Peyer's patch (tissue), 4 donors: ENCODE data around the gene NOL3. TPM values are rescaled to one million over a fixed set of nuclear protein-coding genes. Genes with fewer than 3 reads are reported as not detected.
A peak's percentile ranks its signal among the peaks of the same experiment; 100 is the strongest.

Source experiments
- DNase-seq, 3 donors: peaks; one replicate each; pipeline ENCODE4 v3.0.0-alpha.2; 2017 to 2019
- H3K27ac ChIP-seq, 4 donors: fragments of 200-600 bp; sonication (generic); one replicate each; pipeline ENCODE4 v1.5.1; 2016 to 2019
- H3K27me3 ChIP-seq, 2 donors: fragments of 200-600 bp; sonication (generic); one replicate each; pipeline ENCODE4 v1.5.1; 2019
- H3K36me3 ChIP-seq, 3 donors: fragments of 200-600 bp; sonication (generic); one replicate each; pipeline ENCODE4 v1.5.1; 2016 to 2019
- H3K4me1 ChIP-seq, 4 donors: fragments of 200-600 bp; sonication (generic); one replicate each; pipeline ENCODE4 v1.5.1; 2016 to 2019
- H3K4me3 ChIP-seq, 4 donors: fragments of 200-600 bp; sonication (generic); 1 replicate in 3 of 4; 2 replicates in 1 of 4; pipeline ENCODE4 v1.5.1; 2016 to 2019; ENCODE audit warnings: mild to moderate bottlenecking in 1 of 4
- H3K9me3 ChIP-seq, 4 donors: fragments of 200-600 bp; sonication (generic); one replicate each; pipeline ENCODE4 v1.5.1; 2016 to 2019; ENCODE audit warnings: mild to moderate bottlenecking in 1 of 4
- POLR2A ChIP-seq, 2 donors: fragments of 450-650 bp; IDR thresholded peaks; one replicate each; pipeline ENCODE4 v1.5.1; 2017; ENCODE audit warnings: antibody characterized with exemption in 2 of 2, mild to moderate bottlenecking in 2 of 2, moderate library complexity in 2 of 2
- total RNA-seq, 4 donors: library from RNA; depleted of rRNA; stranded (reverse); fragments of >200 nt; gene quantifications; one replicate each; pipeline ENCODE4 v1.1.0, GENCODE V29; 2016
- TF ChIP-seq, protein P1 (sequence below), 6 experiments: fragments of 450-650 bp in 4 of 6; fragments of 200-600 bp in 2 of 6; sonication (generic) in 1 of 6; IDR thresholded peaks; one replicate each; pipeline ENCODE4 v1.5.1; 2017 to 2019; ENCODE audit warnings: antibody characterized with exemption in 6 of 6, mild to moderate bottlenecking in 3 of 6, moderate library complexity in 1 of 6

Gene NOL3
- total RNA-seq, 4 donors from 2014 or later: 24.4 to 65.2 (median 34.1) TPM

DNA sequence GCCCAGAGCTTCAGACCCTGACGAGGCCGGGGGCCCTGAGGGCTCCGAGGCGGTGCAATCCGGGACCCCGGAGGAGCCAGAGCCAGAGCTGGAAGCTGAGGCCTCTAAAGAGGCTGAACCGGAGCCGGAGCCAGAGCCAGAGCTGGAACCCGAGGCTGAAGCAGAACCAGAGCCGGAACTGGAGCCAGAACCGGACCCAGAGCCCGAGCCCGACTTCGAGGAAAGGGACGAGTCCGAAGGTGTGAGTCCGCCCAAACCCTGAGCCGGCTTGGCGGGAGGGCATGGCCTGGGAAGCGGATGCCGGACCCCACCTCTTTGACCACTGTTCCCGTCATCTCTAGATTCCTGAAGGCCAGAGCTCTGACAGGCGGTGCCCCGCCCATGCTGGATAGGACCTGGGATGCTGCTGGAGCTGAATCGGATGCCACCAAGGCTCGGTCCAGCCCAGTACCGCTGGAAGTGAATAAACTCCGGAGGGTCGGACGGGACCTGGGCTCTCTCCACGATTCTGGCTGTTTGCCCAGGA is 4.4 kb downstream of the NOL3 start:
- H3K4me3 ChIP-seq: peak overlapping the region; percentile 34 to 56 (median 52)
- no peaks in the 10 kb centered on the region for H3K27me3 ChIP-seq
- peak overlapping the region; percentile 64 to 96 (median 86) for H3K27ac ChIP-seq
- no peaks in the 10 kb centered on the region for H3K36me3 ChIP-seq
- no peaks in the 10 kb centered on the region for H3K9me3 ChIP-seq
- DNase-seq: no peak
- no peak for TF ChIP-seq POLR2A (IDR thresholded peaks at IDR 0.05)
- TF ChIP-seq, protein P1, sequence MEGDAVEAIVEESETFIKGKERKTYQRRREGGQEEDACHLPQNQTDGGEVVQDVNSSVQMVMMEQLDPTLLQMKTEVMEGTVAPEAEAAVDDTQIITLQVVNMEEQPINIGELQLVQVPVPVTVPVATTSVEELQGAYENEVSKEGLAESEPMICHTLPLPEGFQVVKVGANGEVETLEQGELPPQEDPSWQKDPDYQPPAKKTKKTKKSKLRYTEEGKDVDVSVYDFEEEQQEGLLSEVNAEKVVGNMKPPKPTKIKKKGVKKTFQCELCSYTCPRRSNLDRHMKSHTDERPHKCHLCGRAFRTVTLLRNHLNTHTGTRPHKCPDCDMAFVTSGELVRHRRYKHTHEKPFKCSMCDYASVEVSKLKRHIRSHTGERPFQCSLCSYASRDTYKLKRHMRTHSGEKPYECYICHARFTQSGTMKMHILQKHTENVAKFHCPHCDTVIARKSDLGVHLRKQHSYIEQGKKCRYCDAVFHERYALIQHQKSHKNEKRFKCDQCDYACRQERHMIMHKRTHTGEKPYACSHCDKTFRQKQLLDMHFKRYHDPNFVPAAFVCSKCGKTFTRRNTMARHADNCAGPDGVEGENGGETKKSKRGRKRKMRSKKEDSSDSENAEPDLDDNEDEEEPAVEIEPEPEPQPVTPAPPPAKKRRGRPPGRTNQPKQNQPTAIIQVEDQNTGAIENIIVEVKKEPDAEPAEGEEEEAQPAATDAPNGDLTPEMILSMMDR (IDR thresholded peaks at IDR 0.05): no peak
- H3K4me1 ChIP-seq: peaks cover 8 to 53% (median 31%) of the 10 kb centered on the region in 4 donors

DNA sequence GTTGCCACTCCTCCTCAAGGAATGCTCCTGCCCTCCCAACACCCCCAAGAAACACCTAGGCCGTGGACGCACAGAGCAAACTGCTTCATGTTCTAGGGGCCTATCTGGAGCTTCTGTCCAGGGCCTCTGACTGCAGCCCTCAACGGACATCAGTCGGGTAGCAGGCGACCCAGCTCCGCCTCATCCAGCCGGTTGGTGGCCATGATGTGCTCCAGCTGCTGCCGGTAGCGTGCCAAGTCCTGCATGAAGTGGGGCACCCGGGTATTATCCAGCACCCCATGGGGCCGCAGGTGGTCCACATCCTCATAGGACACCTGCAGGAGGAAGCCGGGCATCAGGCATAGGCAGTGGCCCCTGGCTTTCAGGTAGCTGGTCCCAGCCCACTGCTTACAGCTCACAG is 6.3 kb downstream of the NOL3 start:
- H3K36me3 ChIP-seq: no peaks in the 10 kb centered on the region
- H3K9me3 ChIP-seq: no peaks in the 10 kb centered on the region
- H3K27me3 ChIP-seq: no peaks in the 10 kb centered on the region
- DNase-seq: no peak
- no peak overlapping the region for H3K4me3 ChIP-seq
- H3K27ac ChIP-seq: no peak overlapping the region
- TF ChIP-seq, protein P1 (IDR thresholded peaks at IDR 0.05): no peak
- TF ChIP-seq POLR2A (IDR thresholded peaks at IDR 0.05): no peak
- peaks cover 3 to 49% (median 22%) of the 10 kb centered on the region in 4 donors for H3K4me1 ChIP-seq

DNA sequence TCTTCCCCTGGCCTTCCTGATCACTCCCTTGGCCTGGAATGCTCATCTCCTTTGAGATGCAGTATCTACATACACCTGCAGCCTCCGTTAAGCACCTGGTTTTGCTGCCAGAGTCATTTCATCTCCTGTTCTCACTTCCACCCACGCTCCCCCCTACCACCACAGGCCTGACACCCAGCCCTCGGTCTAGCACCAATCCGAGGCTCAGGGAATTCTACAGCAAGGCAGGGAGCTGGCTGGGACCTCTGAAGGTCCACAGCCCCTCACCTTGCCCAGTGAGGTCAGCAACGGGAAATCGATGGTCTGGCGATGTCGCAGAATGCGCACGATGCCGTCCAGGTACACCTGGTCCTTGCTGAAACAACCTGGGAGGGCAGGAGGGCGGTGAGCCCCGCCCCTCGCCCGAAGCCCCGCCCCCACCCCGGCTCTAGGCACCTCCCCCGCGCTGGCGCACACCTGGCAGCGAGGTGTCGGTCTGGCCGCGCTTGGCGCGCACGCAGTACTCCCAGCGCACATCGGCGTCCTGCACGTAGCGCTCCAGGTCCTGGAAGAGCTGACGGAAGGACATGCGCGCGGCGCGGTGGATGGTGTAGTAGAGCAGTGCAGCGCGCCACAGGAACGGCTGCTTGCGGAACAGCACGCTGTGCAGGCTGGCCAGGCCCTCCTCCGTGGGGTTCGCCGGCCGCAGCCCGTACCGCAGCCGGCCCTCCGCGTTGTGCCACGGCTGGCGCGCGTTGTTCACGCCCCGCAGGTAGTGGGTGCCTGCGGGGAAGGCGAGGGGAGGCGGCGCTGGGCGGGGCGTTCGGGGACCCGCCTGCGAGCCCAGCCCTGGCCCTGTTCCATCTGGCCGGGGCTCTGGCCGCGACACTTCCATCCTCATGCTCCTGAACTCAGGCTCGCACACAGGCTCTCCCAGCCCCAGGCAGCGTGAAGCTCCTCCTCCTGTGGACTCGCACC is 7.7 kb downstream of the NOL3 start:
- H3K4me1 ChIP-seq: peaks cover 5 to 62% (median 21%) of the 10 kb centered on the region in 4 donors
- no peaks in the 10 kb centered on the region for H3K9me3 ChIP-seq
- no peaks in the 10 kb centered on the region for H3K36me3 ChIP-seq
- peak overlapping the region; percentile 49 to 86 (median 68) for H3K27ac ChIP-seq
- H3K27me3 ChIP-seq: no peaks in the 10 kb centered on the region
- TF ChIP-seq, protein P1 (IDR thresholded peaks at IDR 0.05): peak in 3 of 6 experiments; percentile 13 to 39 (median 37)
- TF ChIP-seq POLR2A (IDR thresholded peaks at IDR 0.05): peak; percentile 38 to 63
- peak; percentile 46 to 92 (median 87) for DNase-seq
- H3K4me3 ChIP-seq: peak overlapping the region; percentile 33 to 59 (median 48)

DNA sequence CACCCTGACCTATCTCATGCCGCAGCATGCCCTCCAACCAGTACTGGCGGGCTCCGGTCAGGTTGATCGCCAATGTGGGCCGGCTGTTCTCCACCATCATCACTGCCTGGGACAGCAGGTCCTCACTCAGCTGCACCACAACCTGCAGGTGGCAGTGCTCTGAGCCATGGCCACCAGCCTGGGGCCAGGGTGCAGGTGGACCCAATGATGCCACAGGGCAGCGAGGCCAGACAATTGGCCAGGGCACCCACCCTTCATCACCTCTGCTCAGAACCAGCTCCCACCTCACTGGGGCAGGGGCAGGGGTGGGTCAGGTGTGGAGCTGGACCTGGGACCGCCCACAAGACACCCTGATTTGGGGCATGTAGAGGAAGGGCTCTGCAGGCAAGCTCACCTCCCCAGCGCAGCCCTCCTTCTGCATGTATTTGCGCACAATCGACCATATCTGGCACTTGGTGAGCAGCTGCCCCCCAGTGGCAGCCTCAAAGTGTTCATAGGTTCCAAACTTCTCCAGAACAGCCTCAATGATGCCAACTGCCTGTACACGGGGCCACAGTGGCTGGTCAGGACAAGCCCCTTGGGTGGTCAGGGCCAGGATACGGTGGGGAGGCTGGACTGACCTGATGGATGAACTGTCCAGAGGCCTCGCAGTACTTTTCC is 9.2 kb downstream of the NOL3 start:
- Histone ChIP-seq H3K27me3 (no peaks in the 10 kb centered on the region), H3K4me1 (peaks cover 7 to 53% (median 14%) of the 10 kb centered on the region in 4 donors), H3K4me3 (no peak overlapping the region), H3K36me3 (no peaks in the 10 kb centered on the region), H3K9me3 (no peaks in the 10 kb centered on the region), H3K27ac (no peak overlapping the region)
- no peak for DNase-seq
- no peak for TF ChIP-seq POLR2A (IDR thresholded peaks at IDR 0.05)
- TF ChIP-seq, protein P1 (IDR thresholded peaks at IDR 0.05): no peak

DNA sequence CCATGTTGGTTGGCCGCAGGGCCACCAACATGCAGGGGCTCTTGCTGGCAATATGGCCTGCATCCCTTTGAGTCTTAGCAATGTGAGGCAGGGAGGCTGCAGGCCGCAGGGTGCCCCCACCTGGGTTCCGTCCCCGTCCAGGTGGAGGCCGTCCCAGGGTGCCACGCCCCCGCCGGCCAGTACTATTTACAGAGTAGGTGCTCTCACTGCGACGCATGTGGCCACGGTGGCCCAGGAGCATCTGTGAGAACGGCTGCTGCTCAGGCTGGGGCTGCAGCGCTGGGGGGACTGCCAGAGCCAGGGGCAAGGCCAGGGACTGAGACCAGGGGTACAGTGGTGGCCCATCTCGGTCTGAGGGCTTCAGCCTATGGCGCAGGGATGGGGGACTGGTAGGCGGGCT is 9.8 kb downstream of the NOL3 start:
- TF ChIP-seq, protein P1 (IDR thresholded peaks at IDR 0.05): no peak
- TF ChIP-seq POLR2A (IDR thresholded peaks at IDR 0.05): no peak
- H3K27me3 ChIP-seq: no peaks in the 10 kb centered on the region
- peaks cover 7 to 53% (median 18%) of the 10 kb centered on the region in 4 donors for H3K4me1 ChIP-seq
- H3K27ac ChIP-seq: no peak overlapping the region
- H3K4me3 ChIP-seq: no peak overlapping the region
- H3K36me3 ChIP-seq: no peaks in the 10 kb centered on the region
- DNase-seq: no peak
- no peaks in the 10 kb centered on the region for H3K9me3 ChIP-seq
